K562 (cell line): ENCODE measurements around the gene AKT3. TPM values are rescaled to one million over a fixed set of nuclear protein-coding genes. Genes with fewer than 3 reads are reported as not detected.

Experiments
- GATAD2B ChIP-seq: fragments of 450-650 bp; IDR thresholded peaks from 2 replicates; pipeline ENCODE4 v1.6.1; 2017; ENCODE audit warnings: mild to moderate bottlenecking, borderline replicate concordance
- GTF2E2 ChIP-seq: fragments of 200-800 bp; sonication (Bioruptor generic); IDR thresholded peaks from 2 replicates; pipeline ENCODE4 v1.6.1; 2016; ENCODE audit warnings: missing genetic modification characterization, missing compliant biosample characterization
- HDAC6 ChIP-seq: IDR thresholded peaks from 2 replicates; pipeline ENCODE4 v1.6.1; 2012; ENCODE audit warnings: low read depth, mild to moderate bottlenecking, control low read depth, inconsistent platforms, low read length, moderate library complexity
- MAZ ChIP-seq, 2 experiments: fragments of 450-650 bp in 1 of 2; sonication (generic) in 1 of 2; formaldehyde crosslinking; IDR thresholded peaks in 1 of 2; conservative IDR thresholded peaks in 1 of 2; 2 replicates each; pipeline versions ENCODE4 v1.4.0 to v1.5.0; 2020; ENCODE audit warnings: mild to moderate bottlenecking in 1 of 2, missing genetic modification reagents in 1 of 2
- STAG1 ChIP-seq: sonication (generic); formaldehyde crosslinking; IDR thresholded peaks from 2 replicates; pipeline ENCODE4 v1.5.0; 2020; ENCODE audit warnings: missing genetic modification reagents, borderline replicate concordance
- TARDBP ChIP-seq: fragments of 450-650 bp; IDR thresholded peaks from 2 replicates; pipeline ENCODE4 v1.6.1; 2016
- ZNF121 ChIP-seq: sonication (generic); formaldehyde crosslinking; conservative IDR thresholded peaks from 2 replicates; pipeline ENCODE4 v1.8.0; 2022; ENCODE audit warnings: missing genetic modification reagents
- ZNF316 ChIP-seq: fragments of 450-650 bp; IDR thresholded peaks from 2 replicates; pipeline ENCODE4 v1.6.1; 2016
- ZNF589 ChIP-seq: fragments of 200-800 bp; sonication (Bioruptor generic); IDR thresholded peaks from 2 replicates; pipeline ENCODE4 v1.6.1; 2016; ENCODE audit warnings: low read depth, missing genetic modification characterization, missing compliant biosample characterization
- polyA plus RNA-seq, 8 experiments: library from polyadenylated mRNA; depleted of rRNA in 4 of 8; stranded (reverse) in 5 of 8; unstranded in 3 of 8; fragments of >200 nt; fragmentation: Nextera tagmentation in 2 of 8; fragmentation: Illumina TruSeq in 1 of 8; extraction: Ambion mirVana in 2 of 8; extraction: Trizol in 1 of 8; gene quantifications; 2 replicates each; pipeline versions ENCODE4 v1.2.1 to v1.2.3, GENCODE V29; 2011 to 2014; ENCODE audit warnings: inconsistent platforms in 1 of 8, missing spikeins in 1 of 8
- total RNA-seq, 7 experiments: library from RNA; depleted of rRNA in 6 of 7; stranded (reverse); fragments of >200 nt in 6 of 7; fragmentation: Illumina TruSeq in 2 of 7; extraction: Trizol in 2 of 7; gene quantifications; 2 replicates each; pipeline versions ENCODE4 v1.2.1 to v1.2.3, GENCODE V29; 2011 to 2021; ENCODE audit warnings: low replicate concordance in 1 of 7
- TF ChIP-seq, protein P1 (sequence below): fragments of 250-450 bp; sonication (Bioruptor Pico); IDR thresholded peaks from 2 replicates; pipeline ENCODE4 v1.5.0; 2022; ENCODE audit warnings: mild to moderate bottlenecking
- TF ChIP-seq, protein P2 (sequence below): fragments of 450-650 bp; formaldehyde crosslinking; IDR thresholded peaks from 2 replicates; pipeline ENCODE4 v1.4.0; 2020; ENCODE audit warnings: mild to moderate bottlenecking

The AKT3 gene
- total and polyA plus RNA-seq, 9 of the 15 experiments (the other 6 are each of a cell fraction or from before 2014, with no cell fraction given), result 0.04 to 0.54 (median 0.18) TPM; not detected in 1

DNA sequence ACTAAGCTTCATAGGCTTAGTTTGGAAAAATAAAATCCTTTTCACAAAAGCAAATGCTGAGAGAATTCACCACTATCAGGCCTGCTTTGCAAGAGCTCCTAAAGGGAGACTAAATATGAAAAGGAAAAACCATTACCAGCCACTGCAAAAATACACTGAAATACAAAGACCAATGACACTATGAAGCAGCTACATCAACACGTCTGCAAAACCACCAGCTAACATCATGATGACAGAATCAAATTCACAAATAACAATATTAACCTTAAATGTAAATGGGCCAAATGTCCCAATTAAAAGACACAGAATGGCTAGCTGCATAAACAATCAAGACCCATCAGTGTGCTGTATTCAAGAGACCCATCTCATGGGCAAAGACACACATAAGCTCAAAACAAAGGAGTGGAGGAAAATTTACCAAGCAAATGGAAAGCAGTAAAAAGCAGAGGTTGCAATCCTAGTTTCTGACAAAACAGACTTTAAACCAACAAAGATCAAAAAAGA is 28.8 kb downstream of the AKT3 start (continued):
- TF ChIP-seq, protein P1, sequence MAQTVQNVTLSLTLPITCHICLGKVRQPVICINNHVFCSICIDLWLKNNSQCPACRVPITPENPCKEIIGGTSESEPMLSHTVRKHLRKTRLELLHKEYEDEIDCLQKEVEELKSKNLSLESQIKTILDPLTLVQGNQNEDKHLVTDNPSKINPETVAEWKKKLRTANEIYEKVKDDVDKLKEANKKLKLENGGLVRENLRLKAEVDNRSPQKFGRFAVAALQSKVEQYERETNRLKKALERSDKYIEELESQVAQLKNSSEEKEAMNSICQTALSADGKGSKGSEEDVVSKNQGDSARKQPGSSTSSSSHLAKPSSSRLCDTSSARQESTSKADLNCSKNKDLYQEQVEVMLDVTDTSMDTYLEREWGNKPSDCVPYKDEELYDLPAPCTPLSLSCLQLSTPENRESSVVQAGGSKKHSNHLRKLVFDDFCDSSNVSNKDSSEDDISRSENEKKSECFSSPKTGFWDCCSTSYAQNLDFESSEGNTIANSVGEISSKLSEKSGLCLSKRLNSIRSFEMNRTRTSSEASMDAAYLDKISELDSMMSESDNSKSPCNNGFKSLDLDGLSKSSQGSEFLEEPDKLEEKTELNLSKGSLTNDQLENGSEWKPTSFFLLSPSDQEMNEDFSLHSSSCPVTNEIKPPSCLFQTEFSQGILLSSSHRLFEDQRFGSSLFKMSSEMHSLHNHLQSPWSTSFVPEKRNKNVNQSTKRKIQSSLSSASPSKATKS (CRISPR knock-in tag), result no peak
- TF ChIP-seq HDAC6, result no peak
- TF ChIP-seq STAG1, result no peak
- no peak for TF ChIP-seq GATAD2B
- no peak for TF ChIP-seq ZNF121 (CRISPR knock-in tag)
- no peak for TF ChIP-seq ZNF316
- no peak for TF ChIP-seq TARDBP
- no peak for TF ChIP-seq MAZ (CRISPR knock-in tag; conservative IDR thresholded peaks at IDR 0.05 in 1 of 2, IDR thresholded peaks at IDR 0.05 in 1 of 2)
- TF ChIP-seq ZNF589 (CRISPR knock-in tag), result no peak
- TF ChIP-seq, protein P2, sequence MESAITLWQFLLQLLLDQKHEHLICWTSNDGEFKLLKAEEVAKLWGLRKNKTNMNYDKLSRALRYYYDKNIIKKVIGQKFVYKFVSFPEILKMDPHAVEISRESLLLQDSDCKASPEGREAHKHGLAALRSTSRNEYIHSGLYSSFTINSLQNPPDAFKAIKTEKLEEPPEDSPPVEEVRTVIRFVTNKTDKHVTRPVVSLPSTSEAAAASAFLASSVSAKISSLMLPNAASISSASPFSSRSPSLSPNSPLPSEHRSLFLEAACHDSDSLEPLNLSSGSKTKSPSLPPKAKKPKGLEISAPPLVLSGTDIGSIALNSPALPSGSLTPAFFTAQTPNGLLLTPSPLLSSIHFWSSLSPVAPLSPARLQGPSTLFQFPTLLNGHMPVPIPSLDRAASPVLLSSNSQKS (CRISPR knock-in tag), result no peak
- TF ChIP-seq GTF2E2 (tag), result no peak
